Measurements from ENCODE around the gene CCDC24. TPM values are rescaled to one million over a fixed set of nuclear protein-coding genes. Genes with fewer than 3 reads are reported as not detected.

The CCDC24 gene
- total RNA-seq, 1 donor from 2014 or later, result 9.6 TPM

- DNase-seq (ENCODE audit: low read depth), result no peak
- no peak for TF ChIP-seq CTCF (IDR thresholded peaks at IDR 0.05; ENCODE audit: insufficient read depth, low read length, poor library complexity, severe bottlenecking)
- Histone ChIP-seq H3K27me3 (ENCODE audit: control insufficient read depth, insufficient read depth, low read length) (peaks cover 3% of the 10 kb centered on the region), H3K4me3 (ENCODE audit: low read depth, low read length) (no peak overlapping the region), H3K36me3 (ENCODE audit: control insufficient read depth, insufficient read depth, low read length) (no peaks in the 10 kb centered on the region)
Observed at GRCh38 chr1:44010935-44011471, 19.6 kb downstream of the CCDC24 start.

GRCh38 chr1:44012404-44012803 lies 21.0 kb downstream of the CCDC24 start:
- DNase-seq (ENCODE audit: low read depth), result no peak
- H3K36me3 ChIP-seq (ENCODE audit: control insufficient read depth, insufficient read depth, low read length), result no peaks in the 10 kb centered on the region
- peaks cover 11% of the 10 kb centered on the region for H3K27me3 ChIP-seq (ENCODE audit: control insufficient read depth, insufficient read depth, low read length)
- no peak for TF ChIP-seq CTCF (IDR thresholded peaks at IDR 0.05; ENCODE audit: insufficient read depth, low read length, poor library complexity, severe bottlenecking)
- H3K4me3 ChIP-seq (ENCODE audit: low read depth, low read length), result no peak overlapping the region

- no peak for TF ChIP-seq CTCF (IDR thresholded peaks at IDR 0.05; ENCODE audit: insufficient read depth, low read length, poor library complexity, severe bottlenecking)
- H3K4me3 ChIP-seq (ENCODE audit: low read depth, low read length), result no peak overlapping the region
- DNase-seq (ENCODE audit: low read depth), result no peak
- H3K36me3 ChIP-seq (ENCODE audit: control insufficient read depth, insufficient read depth, low read length), result no peaks in the 10 kb centered on the region
- peaks cover 15% of the 10 kb centered on the region for H3K27me3 ChIP-seq (ENCODE audit: control insufficient read depth, insufficient read depth, low read length)
Observed at GRCh38 chr1:44012941-44013609, 21.7 kb downstream of the CCDC24 start.

GRCh38 chr1:44013949-44014348 lies 22.6 kb downstream of the CCDC24 start:
- H3K27me3 ChIP-seq (ENCODE audit: control insufficient read depth, insufficient read depth, low read length), result peaks cover 15% of the 10 kb centered on the region
- no peaks in the 10 kb centered on the region for H3K36me3 ChIP-seq (ENCODE audit: control insufficient read depth, insufficient read depth, low read length)
- H3K4me3 ChIP-seq (ENCODE audit: low read depth, low read length), result no peak overlapping the region
- DNase-seq (ENCODE audit: low read depth), result no peak
- no peak for TF ChIP-seq CTCF (IDR thresholded peaks at IDR 0.05; ENCODE audit: insufficient read depth, low read length, poor library complexity, severe bottlenecking)

- H3K36me3 ChIP-seq (ENCODE audit: control insufficient read depth, insufficient read depth, low read length), result no peaks in the 10 kb centered on the region
- no peak overlapping the region for H3K4me3 ChIP-seq (ENCODE audit: low read depth, low read length)
- H3K27me3 ChIP-seq (ENCODE audit: control insufficient read depth, insufficient read depth, low read length), result peaks cover 15% of the 10 kb centered on the region
- no peak for DNase-seq (ENCODE audit: low read depth)
- no peak for TF ChIP-seq CTCF (IDR thresholded peaks at IDR 0.05; ENCODE audit: insufficient read depth, low read length, poor library complexity, severe bottlenecking)
Observed at GRCh38 chr1:44014365-44015104, 23.1 kb downstream of the CCDC24 start.
